ENCODE results near the gene DLX5. TPM values are rescaled to one million over a fixed set of nuclear protein-coding genes. Genes with fewer than 3 reads are reported as not detected.

Gene DLX5
- total RNA-seq, 1 experiment from 2014 or later, result not detected

GRCh38 chr7:97018791-97019531 is 5.7 kb downstream of the DLX5 start:
- no peak for DNase-seq
- no peak overlapping the region for H3K4me3 ChIP-seq
- ChIA-PET CTCF (no interaction called here), POLR2A (ENCODE audit: unreplicated experiment) (no interaction called here)
- H3F3A ChIP-seq (ENCODE audit: insufficient read depth, low read depth), result no peaks in the 10 kb centered on the region
- intact Hi-C loops (cut with micrococcal nuclease; ENCODE audit: unreplicated experiment), result no loop called here
- no peak overlapping the region for H3K27ac ChIP-seq
- no peaks in the 10 kb centered on the region for H4K20me1 ChIP-seq (ENCODE audit: insufficient read depth)
- no peak overlapping the region for H3K4me2 ChIP-seq
- no peaks in the 10 kb centered on the region for H3K36me3 ChIP-seq (ENCODE audit: low read depth)
- no TSS peak for BruUV-seq (replicated peaks)
- peaks cover 33% of the 10 kb centered on the region for H3K27me3 ChIP-seq (ENCODE audit: insufficient read depth, low read depth)
- no peak for TF ChIP-seq EZH2 (IDR thresholded peaks at IDR 0.05; ENCODE audit: low read depth)
- no peak for TF ChIP-seq CTCF (conservative IDR thresholded peaks at IDR 0.05)
- no peaks in the 10 kb centered on the region for H3K79me2 ChIP-seq (ENCODE audit: low read depth)
- H2AFZ ChIP-seq, result no peak overlapping the region
- no peaks in the 10 kb centered on the region for H3K9me3 ChIP-seq (ENCODE audit: insufficient read depth, low read depth)
- H3K9me2 ChIP-seq (ENCODE audit: insufficient read depth), result no peaks in the 10 kb centered on the region
- no peaks in the 10 kb centered on the region for H3K4me1 ChIP-seq (replicated peaks; ENCODE audit: insufficient read depth)

- CTCF ChIA-PET, result no interaction called here
- no peaks in the 10 kb centered on the region for H3K79me2 ChIP-seq (ENCODE audit: low read depth)
- H3K9me3 ChIP-seq (ENCODE audit: insufficient read depth, low read depth), result no peaks in the 10 kb centered on the region
- no peak overlapping the region for H2AFZ ChIP-seq
- TF ChIP-seq EZH2 (IDR thresholded peaks at IDR 0.05; ENCODE audit: low read depth) (no peak), CTCF (conservative IDR thresholded peaks at IDR 0.05) (no peak)
- intact Hi-C loops (cut with micrococcal nuclease; ENCODE audit: unreplicated experiment), result no loop called here
- DNase-seq, result no peak
- no peak overlapping the region for H3K27ac ChIP-seq
- POLR2A ChIA-PET (ENCODE audit: unreplicated experiment), result no interaction called here
- no peaks in the 10 kb centered on the region for H3K4me1 ChIP-seq (replicated peaks; ENCODE audit: insufficient read depth)
- H3K36me3 ChIP-seq (ENCODE audit: low read depth), result no peaks in the 10 kb centered on the region
- H3K4me2 ChIP-seq, result no peak overlapping the region
- no peak overlapping the region for H3K4me3 ChIP-seq
- H3F3A ChIP-seq (ENCODE audit: insufficient read depth, low read depth), result no peaks in the 10 kb centered on the region
- H3K9me2 ChIP-seq (ENCODE audit: insufficient read depth), result no peaks in the 10 kb centered on the region
- peaks cover 40% of the 10 kb centered on the region for H3K27me3 ChIP-seq (ENCODE audit: insufficient read depth, low read depth)
- no TSS peak for BruUV-seq (replicated peaks)
- H4K20me1 ChIP-seq (ENCODE audit: insufficient read depth), result no peaks in the 10 kb centered on the region
Observed at GRCh38 chr7:97018126-97018601, 6.5 kb downstream of the DLX5 start.

GRCh38 chr7:97017192-97018125 is 7.2 kb downstream of the DLX5 start:
- Histone ChIP-seq H3K79me2 (ENCODE audit: low read depth) (no peaks in the 10 kb centered on the region), H3K27ac (no peak overlapping the region), H3K4me3 (no peak overlapping the region), H3F3A (ENCODE audit: insufficient read depth, low read depth) (no peaks in the 10 kb centered on the region), H3K36me3 (ENCODE audit: low read depth) (no peaks in the 10 kb centered on the region), H4K20me1 (ENCODE audit: insufficient read depth) (no peaks in the 10 kb centered on the region), H2AFZ (no peak overlapping the region), H3K4me2 (no peak overlapping the region), H3K9me3 (ENCODE audit: insufficient read depth, low read depth) (no peaks in the 10 kb centered on the region), H3K4me1 (replicated peaks; ENCODE audit: insufficient read depth) (no peaks in the 10 kb centered on the region), H3K9me2 (ENCODE audit: insufficient read depth) (no peaks in the 10 kb centered on the region), H3K27me3 (ENCODE audit: insufficient read depth, low read depth) (peaks cover 45% of the 10 kb centered on the region)
- no peak for DNase-seq
- TF ChIP-seq CTCF (conservative IDR thresholded peaks at IDR 0.05) (no peak), EZH2 (IDR thresholded peaks at IDR 0.05; ENCODE audit: low read depth) (no peak)
- POLR2A ChIA-PET (ENCODE audit: unreplicated experiment), result no interaction called here
- intact Hi-C loops (cut with micrococcal nuclease; ENCODE audit: unreplicated experiment), result no loop called here
- CTCF ChIA-PET, result no interaction called here
- no TSS peak for BruUV-seq (replicated peaks)
